SK-N-SH (cell line): ENCODE data around the gene OGFR. TPM values are rescaled to one million over a fixed set of nuclear protein-coding genes. Genes with fewer than 3 reads are reported as not detected.
A peak's percentile ranks its signal among the peaks of the same experiment; 100 is the strongest.

Experiments used
- CTCF ChIA-PET: fragments of 300-600, 350-600 bp; formaldehyde crosslinking; extraction: SDS; loops from one replicate; lab custom pipeline; 2021; lab: Yijun Ruan, JAX
- POLR2A ChIA-PET: fragments of 350-600 bp; sonication (Branson Sonifier 250); formaldehyde crosslinking; extraction: SDS; loops from one replicate; lab custom pipeline; 2020; ENCODE audit warnings: antibody characterized with exemption, inconsistent platforms; lab: Yijun Ruan, JAX
- DNase-seq: peaks from one replicate; pipeline ENCODE4 v3.0.0; 2012
- H2AFZ ChIP-seq: fragments of 200-600 bp; sonication (generic); 2 replicates; pipeline ENCODE4 v1.8.1; 2016; ENCODE audit warnings: antibody characterized with exemption, mild to moderate bottlenecking, low read depth
- H3F3A ChIP-seq: fragments of 200-600 bp; sonication (generic); replicated peaks from 2 replicates; pipeline ENCODE3; 2016; ENCODE audit warnings: antibody characterized with exemption, mild to moderate bottlenecking; ENCODE audit not compliant: insufficient read depth
- H3K27ac ChIP-seq, 2 experiments: fragments of 200-500 bp in 1 of 2; fragments of 200-600 bp in 1 of 2; sonication (Bioruptor generic) in 1 of 2; sonication (generic), shearing (Covaris generic) in 1 of 2; 2 replicates each; pipeline versions ENCODE4 v1.5.1 to v1.6.1; 2014 to 2016; ENCODE audit warnings: low read depth in 2 of 2, inconsistent platforms in 1 of 2, low read length in 1 of 2, mild to moderate bottlenecking in 1 of 2, mixed read lengths in 1 of 2
- H3K27me3 ChIP-seq: fragments of 200-600 bp; sonication (generic), shearing (Covaris generic); 2 replicates; pipeline ENCODE4 v1.6.1; 2016; ENCODE audit warnings: mixed run types; ENCODE audit not compliant: insufficient read depth
- H3K36me3 ChIP-seq, 2 experiments: fragments of 200-500 bp in 1 of 2; fragments of 200-600 bp in 1 of 2; sonication (Bioruptor generic) in 1 of 2; sonication (generic) in 1 of 2; replicated peaks in 1 of 2; 2 replicates each; pipeline versions ENCODE3 to v1.5.1; 2014 to 2016; ENCODE audit warnings: low read length in 1 of 2, mild to moderate bottlenecking in 1 of 2; ENCODE audit not compliant: insufficient read depth in 2 of 2, control insufficient read depth in 1 of 2
- H3K4me1 ChIP-seq, 2 experiments: fragments of 200-500 bp in 1 of 2; fragments of 200-600 bp in 1 of 2; sonication (Bioruptor generic) in 1 of 2; sonication (generic), shearing (Covaris generic) in 1 of 2; 2 replicates each; pipeline versions ENCODE4 v1.5.1 to v1.6.1; 2014 to 2016; ENCODE audit warnings: low read depth in 1 of 2, low read length in 1 of 2, mixed run types in 1 of 2; ENCODE audit not compliant: insufficient read depth in 2 of 2, control insufficient read depth in 1 of 2
- H3K4me2 ChIP-seq: fragments of 200-600 bp; sonication (generic), shearing (Covaris generic); 2 replicates; pipeline ENCODE4 v1.6.1; 2017; ENCODE audit warnings: mixed run types
- H3K4me3 ChIP-seq, 2 experiments: fragments of 200-500 bp in 1 of 2; fragments of 200-600 bp in 1 of 2; sonication (Bioruptor generic) in 1 of 2; sonication (generic), shearing (Covaris generic) in 1 of 2; 2 replicates each; pipeline versions ENCODE4 v1.5.1 to v1.8.1; 2014 to 2016; ENCODE audit warnings: low read depth in 2 of 2, inconsistent platforms in 1 of 2, low read length in 1 of 2, mild to moderate bottlenecking in 1 of 2, mixed read lengths in 1 of 2, moderate library complexity in 1 of 2
- H3K79me2 ChIP-seq: fragments of 200-600 bp; sonication (generic); 2 replicates; pipeline ENCODE4 v1.8.1; 2017; ENCODE audit warnings: mild to moderate bottlenecking; ENCODE audit not compliant: insufficient read depth
- H3K9ac ChIP-seq: fragments of 200-600 bp; sonication (generic); 2 replicates; pipeline ENCODE4 v1.6.1; 2017; ENCODE audit warnings: mixed run types
- H3K9me2 ChIP-seq: fragments of 200-600 bp; sonication (generic); 2 replicates; pipeline ENCODE4 v1.6.1; 2017; ENCODE audit warnings: mixed run types
- H3K9me3 ChIP-seq: fragments of 200-600 bp; sonication (generic); 2 replicates; pipeline ENCODE4 v1.6.1; 2017; ENCODE audit warnings: mixed run types, mild to moderate bottlenecking, moderate library complexity
- H4K20me1 ChIP-seq: fragments of 200-600 bp; sonication (generic); 2 replicates; pipeline ENCODE4 v1.6.1; 2017; ENCODE audit warnings: mild to moderate bottlenecking, mixed run types; ENCODE audit not compliant: insufficient read depth
- CTCF ChIP-seq: fragments of 200-600 bp; sonication (generic); IDR thresholded peaks from 2 replicates; pipeline ENCODE4 v1.6.1; 2017; ENCODE audit warnings: antibody characterized with exemption, mild to moderate bottlenecking, moderate library complexity
- EP300 ChIP-seq, 2 experiments: IDR thresholded peaks; 2 replicates each; pipeline versions ENCODE4 v1.4.0 to v1.6.1; 2012; ENCODE audit warnings: borderline replicate concordance in 1 of 2, low read depth in 1 of 2, low read length in 1 of 2
- EZH2phosphoT487 ChIP-seq: fragments of 200-600 bp; sonication (generic); IDR thresholded peaks from 2 replicates; pipeline ENCODE4 v1.6.1; 2017; ENCODE audit warnings: low read depth, mixed run types, mild to moderate bottlenecking, antibody characterized with exemption, moderate library complexity, borderline replicate concordance
- FOSL2 ChIP-seq: IDR thresholded peaks from 2 replicates; pipeline ENCODE4 v1.4.0; 2012; ENCODE audit warnings: low read depth, mild to moderate bottlenecking, moderate library complexity, borderline replicate concordance
- FOXJ3 ChIP-seq: sonication (generic); formaldehyde crosslinking; IDR thresholded peaks from 2 replicates; pipeline ENCODE4 v1.5.1; 2020; ENCODE audit warnings: mild to moderate bottlenecking, missing genetic modification reagents
- GATA2 ChIP-seq: sonication (generic); formaldehyde crosslinking; IDR thresholded peaks from 2 replicates; pipeline ENCODE4 v1.5.0; 2020; ENCODE audit warnings: mild to moderate bottlenecking, missing genetic modification reagents
- MEF2A ChIP-seq: IDR thresholded peaks from 2 replicates; pipeline ENCODE4 v1.4.0; 2012; ENCODE audit warnings: low read depth, borderline replicate concordance
- MXI1 ChIP-seq: IDR thresholded peaks from 2 replicates; pipeline ENCODE4 v1.6.1; 2012; ENCODE audit warnings: mild to moderate bottlenecking, low read depth, low read length, improper control_type of control experiment
- NFIC ChIP-seq: IDR thresholded peaks from 2 replicates; pipeline ENCODE4 v1.4.0; 2012; ENCODE audit warnings: borderline replicate concordance
- RCOR1 ChIP-seq: fragments of 150-350 bp; IDR thresholded peaks from 2 replicates; pipeline ENCODE4 v1.6.1; 2017; ENCODE audit warnings: antibody characterized with exemption, low read length
- RFX5 ChIP-seq: IDR thresholded peaks from 2 replicates; pipeline ENCODE4 v1.6.1; 2012; ENCODE audit warnings: mild to moderate bottlenecking, improper control_type of control experiment, low read length
- RXRA ChIP-seq: IDR thresholded peaks from 2 replicates; pipeline ENCODE4 v1.4.0; 2012; ENCODE audit warnings: low read depth, mild to moderate bottlenecking, borderline replicate concordance
- TAF1 ChIP-seq: IDR thresholded peaks from 2 replicates; pipeline ENCODE4 v1.6.1; 2012; ENCODE audit warnings: low read depth, mild to moderate bottlenecking, low read length, moderate library complexity, borderline replicate concordance
- TCF12 ChIP-seq: IDR thresholded peaks from 2 replicates; pipeline ENCODE4 v1.4.0; 2012
- TEAD4 ChIP-seq: IDR thresholded peaks from 2 replicates; pipeline ENCODE4 v1.4.0; 2012; ENCODE audit warnings: mild to moderate bottlenecking, borderline replicate concordance; ENCODE audit not compliant: insufficient read depth
- YY1 ChIP-seq: IDR thresholded peaks from 2 replicates; pipeline ENCODE4 v1.4.0; 2012; ENCODE audit warnings: low read depth, mild to moderate bottlenecking
- ZBTB33 ChIP-seq: IDR thresholded peaks from 2 replicates; pipeline ENCODE4 v1.4.0; 2012; ENCODE audit warnings: low read depth, borderline replicate concordance
- WGBS: methylation state at CpG from one replicate; pipeline ENCODE4 v1.1.6; 2017; ENCODE audit warnings: low lambda C conversion rate; 5-methylcytosine and 5-hydroxymethylcytosine counted together
- polyA plus RNA-seq, 3 experiments: library from polyadenylated mRNA; depleted of rRNA; stranded (reverse); fragments of >200 nt; gene quantifications; 2 replicates each; pipeline ENCODE4 v1.2.3, GENCODE V29; 2012
- TF ChIP-seq, protein P1 (sequence below): IDR thresholded peaks from 2 replicates; pipeline ENCODE4 v1.6.1; 2012; ENCODE audit warnings: mild to moderate bottlenecking, low read depth, low read length, moderate library complexity

The OGFR gene
- polyA plus RNA-seq, 1 of the 3 experiments (the other 2 are of a cell fraction): 60.8 TPM

DNA sequence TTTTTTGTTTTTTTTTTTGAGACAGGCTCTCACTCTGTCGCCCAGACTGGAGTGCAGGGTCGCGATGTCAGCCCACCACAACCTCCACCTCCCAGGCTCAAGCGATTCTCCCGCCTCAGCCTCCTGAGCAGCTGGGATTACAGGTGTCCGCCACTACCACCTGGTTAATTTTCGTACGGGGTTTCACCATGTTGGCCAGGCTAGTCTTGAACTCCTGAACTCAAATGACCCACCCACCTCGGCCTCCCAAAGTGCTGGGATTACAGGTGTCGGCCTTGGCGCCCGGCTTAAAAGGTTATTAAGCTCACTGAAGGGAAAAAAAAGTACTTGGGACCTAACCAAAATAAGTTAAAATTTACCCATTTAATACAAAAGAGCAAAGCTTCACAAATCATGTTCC lies 55.1 kb downstream of the OGFR start:
- H3K27me3 ChIP-seq: no peaks in the 10 kb centered on the region
- H3K4me3 ChIP-seq: peak overlapping the region in 1 of 2 experiments; percentile 68; a peak in 1 of 4 replicates
- 89% methylated on average over 12 of the region's 12 CpGs for WGBS
- no peak overlapping the region for H3K27ac ChIP-seq
- peaks cover 3% of the 10 kb centered on the region for H3F3A ChIP-seq
- POLR2A ChIA-PET: no interaction called here
- CTCF ChIA-PET: interaction anchor here (0.9 to 2.1 kb wide), 5 partner anchors 11 to 52 kb away, joined by 3 to 12 read pairs (median 4); no protein-coding TSS in a partner anchor
- TF ChIP-seq MXI1: no peak
- no peak for TF ChIP-seq EZH2phosphoT487
- TF ChIP-seq GATA2: no peak
- no peak for TF ChIP-seq CTCF
- no peak for TF ChIP-seq TCF12
- TF ChIP-seq RCOR1: no peak
- no peak for TF ChIP-seq TEAD4
- no peak for TF ChIP-seq YY1
- TF ChIP-seq RXRA: no peak
- no peak for TF ChIP-seq RFX5
- TF ChIP-seq EP300 (IDR thresholded peaks at IDR 0.05; ENCODE audit: borderline replicate concordance in 1 of 2, low read depth in 1 of 2, low read length in 1 of 2): no peak
- TF ChIP-seq FOXJ3 (CRISPR knock-in tag): no peak
- TF ChIP-seq ZBTB33: no peak
- no peak for TF ChIP-seq NFIC
- TF ChIP-seq, protein P1, sequence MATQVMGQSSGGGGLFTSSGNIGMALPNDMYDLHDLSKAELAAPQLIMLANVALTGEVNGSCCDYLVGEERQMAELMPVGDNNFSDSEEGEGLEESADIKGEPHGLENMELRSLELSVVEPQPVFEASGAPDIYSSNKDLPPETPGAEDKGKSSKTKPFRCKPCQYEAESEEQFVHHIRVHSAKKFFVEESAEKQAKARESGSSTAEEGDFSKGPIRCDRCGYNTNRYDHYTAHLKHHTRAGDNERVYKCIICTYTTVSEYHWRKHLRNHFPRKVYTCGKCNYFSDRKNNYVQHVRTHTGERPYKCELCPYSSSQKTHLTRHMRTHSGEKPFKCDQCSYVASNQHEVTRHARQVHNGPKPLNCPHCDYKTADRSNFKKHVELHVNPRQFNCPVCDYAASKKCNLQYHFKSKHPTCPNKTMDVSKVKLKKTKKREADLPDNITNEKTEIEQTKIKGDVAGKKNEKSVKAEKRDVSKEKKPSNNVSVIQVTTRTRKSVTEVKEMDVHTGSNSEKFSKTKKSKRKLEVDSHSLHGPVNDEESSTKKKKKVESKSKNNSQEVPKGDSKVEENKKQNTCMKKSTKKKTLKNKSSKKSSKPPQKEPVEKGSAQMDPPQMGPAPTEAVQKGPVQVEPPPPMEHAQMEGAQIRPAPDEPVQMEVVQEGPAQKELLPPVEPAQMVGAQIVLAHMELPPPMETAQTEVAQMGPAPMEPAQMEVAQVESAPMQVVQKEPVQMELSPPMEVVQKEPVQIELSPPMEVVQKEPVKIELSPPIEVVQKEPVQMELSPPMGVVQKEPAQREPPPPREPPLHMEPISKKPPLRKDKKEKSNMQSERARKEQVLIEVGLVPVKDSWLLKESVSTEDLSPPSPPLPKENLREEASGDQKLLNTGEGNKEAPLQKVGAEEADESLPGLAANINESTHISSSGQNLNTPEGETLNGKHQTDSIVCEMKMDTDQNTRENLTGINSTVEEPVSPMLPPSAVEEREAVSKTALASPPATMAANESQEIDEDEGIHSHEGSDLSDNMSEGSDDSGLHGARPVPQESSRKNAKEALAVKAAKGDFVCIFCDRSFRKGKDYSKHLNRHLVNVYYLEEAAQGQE: no peak
- no peak for TF ChIP-seq TAF1
- no peak for TF ChIP-seq FOSL2
- no peak for TF ChIP-seq MEF2A
- H3K4me2 ChIP-seq: peak overlapping the region; percentile 94
- no peaks in the 10 kb centered on the region for H3K9me3 ChIP-seq
- H3K79me2 ChIP-seq: peaks cover 53% of the 10 kb centered on the region
- peaks cover 10 to 16% of the 10 kb centered on the region in 2 experiments; a peak in 3 of 4 replicates for H3K4me1 ChIP-seq
- H4K20me1 ChIP-seq: peaks cover 21% of the 10 kb centered on the region
- peak overlapping the region; percentile 59 for H3K9ac ChIP-seq
- no peaks in the 10 kb centered on the region for H3K9me2 ChIP-seq
- DNase-seq: no peak
- no peak overlapping the region for H2AFZ ChIP-seq
- H3K36me3 ChIP-seq: peaks cover 8 to 22% of the 10 kb centered on the region in 2 experiments
